DOHH2 (cell line): Measurements from ENCODE around the gene MFRP.
A peak's percentile ranks its signal among the peaks of the same experiment; 100 is the strongest.

Source experiments
- EZH2phosphoT487 ChIP-seq: fragments of 200-600 bp; sonication (generic); IDR thresholded peaks from 2 replicates; pipeline ENCODE4 v1.6.1; 2017; ENCODE audit warnings: borderline replicate concordance, mild to moderate bottlenecking, antibody characterized with exemption, low read length, moderate library complexity, mixed read lengths
- TF ChIP-seq, protein P1 (sequence below): fragments of 200-600 bp; sonication (generic); IDR thresholded peaks from one replicate; pipeline ENCODE4 v1.5.1; 2014; ENCODE audit warnings: antibody characterized with exemption, mild to moderate bottlenecking, low read depth, low read length; ENCODE audit not compliant: poor library complexity, severe bottlenecking

DNA sequence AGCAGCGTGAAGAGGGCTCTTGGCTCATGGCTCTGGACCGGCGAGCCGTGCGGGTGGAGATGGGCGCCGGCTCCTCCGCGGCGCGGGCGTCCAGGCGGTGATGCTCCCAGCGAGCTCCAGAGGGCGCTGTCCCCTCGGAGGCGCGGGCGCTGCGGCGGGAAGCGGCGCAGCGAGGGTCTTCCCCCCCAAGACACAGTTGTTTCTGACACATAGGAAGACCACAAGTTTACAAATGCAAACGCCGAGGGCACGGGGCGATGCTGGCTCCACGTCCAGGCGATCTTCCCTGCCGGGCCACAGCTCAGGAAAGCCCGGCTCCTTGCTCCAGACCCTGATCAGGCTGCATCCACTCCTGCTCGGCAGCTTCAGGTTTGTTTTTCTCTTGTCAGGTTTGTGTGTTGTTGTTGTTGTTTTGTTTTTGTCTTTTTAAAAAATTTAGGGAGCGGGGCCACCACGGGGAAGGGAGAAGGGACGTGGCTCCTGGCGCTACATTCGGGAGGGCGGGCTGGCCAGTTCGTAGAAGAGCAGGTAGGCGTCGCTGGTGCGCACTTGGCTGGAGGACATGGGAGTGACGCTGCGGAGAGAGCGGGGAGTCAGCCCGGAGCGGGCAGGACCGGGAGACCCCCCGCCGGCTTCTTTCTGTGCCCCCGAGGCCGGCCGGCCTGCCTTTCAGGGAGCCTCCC, 10.0 kb upstream of the MFRP start:
- TF ChIP-seq, protein P1, sequence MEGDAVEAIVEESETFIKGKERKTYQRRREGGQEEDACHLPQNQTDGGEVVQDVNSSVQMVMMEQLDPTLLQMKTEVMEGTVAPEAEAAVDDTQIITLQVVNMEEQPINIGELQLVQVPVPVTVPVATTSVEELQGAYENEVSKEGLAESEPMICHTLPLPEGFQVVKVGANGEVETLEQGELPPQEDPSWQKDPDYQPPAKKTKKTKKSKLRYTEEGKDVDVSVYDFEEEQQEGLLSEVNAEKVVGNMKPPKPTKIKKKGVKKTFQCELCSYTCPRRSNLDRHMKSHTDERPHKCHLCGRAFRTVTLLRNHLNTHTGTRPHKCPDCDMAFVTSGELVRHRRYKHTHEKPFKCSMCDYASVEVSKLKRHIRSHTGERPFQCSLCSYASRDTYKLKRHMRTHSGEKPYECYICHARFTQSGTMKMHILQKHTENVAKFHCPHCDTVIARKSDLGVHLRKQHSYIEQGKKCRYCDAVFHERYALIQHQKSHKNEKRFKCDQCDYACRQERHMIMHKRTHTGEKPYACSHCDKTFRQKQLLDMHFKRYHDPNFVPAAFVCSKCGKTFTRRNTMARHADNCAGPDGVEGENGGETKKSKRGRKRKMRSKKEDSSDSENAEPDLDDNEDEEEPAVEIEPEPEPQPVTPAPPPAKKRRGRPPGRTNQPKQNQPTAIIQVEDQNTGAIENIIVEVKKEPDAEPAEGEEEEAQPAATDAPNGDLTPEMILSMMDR = peak; percentile 97
- no peak for TF ChIP-seq EZH2phosphoT487
